HK-2 (cell line): ENCODE results near the gene CTNNB1.

Source experiments
- DNase-seq: peaks from one replicate; pipeline ENCODE4 v3.0.0-alpha.2; 2018; ENCODE audit not compliant: unreplicated experiment

CTNNB1 gene

DNA sequence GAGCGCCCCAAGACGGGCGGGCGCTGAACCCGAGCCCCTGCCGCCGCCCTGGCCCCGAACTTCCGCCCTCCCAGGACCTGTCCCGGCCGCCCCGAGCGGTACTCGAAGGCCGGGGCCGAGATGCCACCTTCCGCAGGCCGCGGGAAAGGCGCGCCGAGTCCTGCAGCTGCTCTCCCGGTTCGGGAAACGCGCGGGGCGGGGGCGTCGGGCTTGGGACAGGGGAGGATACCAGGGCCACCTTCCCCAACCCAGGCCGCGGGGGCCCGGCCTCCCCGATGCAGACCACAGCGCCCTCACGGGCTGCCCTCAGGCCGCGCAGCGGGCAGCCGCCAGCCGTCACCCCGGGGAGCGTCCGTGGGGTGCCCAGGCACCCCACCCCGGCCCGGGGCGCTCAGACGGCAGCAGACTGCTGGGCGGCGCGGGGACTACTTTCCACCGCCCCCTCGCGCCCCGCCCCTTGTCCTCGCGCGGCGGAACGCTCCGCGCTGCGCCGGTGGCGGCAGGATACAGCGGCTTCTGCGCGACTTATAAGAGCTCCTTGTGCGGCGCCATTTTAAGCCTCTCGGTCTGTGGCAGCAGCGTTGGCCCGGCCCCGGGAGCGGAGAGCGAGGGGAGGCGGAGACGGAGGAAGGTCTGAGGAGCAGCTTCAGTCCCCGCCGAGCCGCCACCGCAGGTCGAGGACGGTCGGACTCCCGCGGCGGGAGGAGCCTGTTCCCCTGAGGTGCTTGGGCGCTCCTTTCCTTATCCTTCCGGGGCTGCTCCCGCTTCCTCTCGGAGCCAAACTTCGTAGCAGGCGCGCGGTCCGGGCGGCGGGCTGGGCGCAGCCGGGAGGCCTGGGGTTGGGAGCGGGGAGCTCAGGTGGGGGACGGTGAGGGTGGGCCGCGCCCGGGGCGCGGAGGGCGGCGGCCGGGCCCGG lies at the start of gene CTNNB1:
CTNNB1 (plus strand) TSS at position 556 of the 916 bp plus-strand sequence. CDS start 24,564 bp downstream, outside the sequence.
- peak; percentile 88 for DNase-seq

DNA sequence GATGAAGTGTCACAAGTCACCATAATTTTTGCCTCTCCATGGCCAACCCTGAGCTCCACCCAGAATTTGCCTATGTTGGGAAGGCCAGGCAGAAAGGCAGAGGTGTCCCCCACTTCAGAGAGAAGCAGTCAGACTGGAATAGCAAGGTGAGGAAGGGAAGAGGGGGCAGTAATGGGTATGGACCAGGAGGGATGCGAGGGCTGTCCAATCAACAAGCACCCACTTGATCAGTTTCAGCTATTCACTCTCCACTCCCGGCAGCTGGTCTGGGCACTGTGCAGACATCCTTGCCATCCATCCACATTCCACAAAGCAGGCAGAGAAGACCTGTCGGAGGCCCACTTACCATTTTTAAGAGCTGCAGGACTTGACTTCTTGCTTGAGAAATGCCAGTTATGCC lies 43.5 kb upstream of the CTNNB1 start:
- DNase-seq = no peak

DNA sequence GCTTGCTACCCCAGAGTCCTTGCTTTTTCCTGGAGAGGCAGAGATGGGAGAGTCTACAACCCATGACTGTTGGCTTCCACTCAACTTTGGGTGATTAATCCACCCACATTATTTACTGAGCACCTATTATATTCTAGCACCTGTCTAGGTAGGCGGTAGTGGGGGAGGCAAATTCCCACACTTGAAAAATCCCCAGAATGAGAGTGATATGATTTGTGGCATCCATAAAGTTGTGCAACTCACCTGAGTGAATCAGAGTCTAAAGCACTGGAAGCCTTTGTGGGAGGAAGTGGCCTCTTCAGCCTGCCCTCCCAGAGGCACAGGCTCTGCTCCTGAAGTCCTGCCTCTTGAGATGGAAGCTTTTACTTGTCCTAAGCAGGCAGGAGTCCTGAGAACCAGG lies 40.4 kb upstream of the CTNNB1 start:
- peak; percentile 15 for DNase-seq

DNA sequence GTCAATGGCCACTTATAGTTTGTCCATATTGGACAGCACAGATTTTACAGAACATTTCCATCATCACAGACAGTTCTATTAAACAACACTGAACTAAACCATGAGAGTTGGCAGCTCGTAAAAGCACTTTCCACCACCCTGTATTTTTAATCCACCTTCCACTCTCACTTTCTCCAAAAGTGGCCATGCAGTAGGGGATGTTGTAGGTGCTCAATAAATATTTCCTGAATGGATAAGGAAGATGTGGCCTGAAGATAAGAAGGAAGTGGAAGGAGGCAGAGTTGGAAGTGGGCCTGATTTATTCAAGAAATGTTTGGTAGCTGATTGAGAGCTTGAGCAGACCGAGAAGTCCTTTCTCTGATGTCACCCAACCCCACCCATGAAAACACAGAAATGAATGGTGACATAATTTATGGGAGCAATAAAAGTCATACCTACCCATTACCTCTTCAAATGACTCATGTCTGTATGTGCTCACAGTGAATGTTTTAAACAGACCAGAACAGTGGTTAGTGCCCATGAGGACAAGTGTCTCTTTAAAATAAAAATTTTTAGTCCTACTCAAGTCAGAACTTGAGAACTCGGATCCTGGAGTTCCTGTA lies 39.6 kb upstream of the CTNNB1 start:
- no peak for DNase-seq

DNA sequence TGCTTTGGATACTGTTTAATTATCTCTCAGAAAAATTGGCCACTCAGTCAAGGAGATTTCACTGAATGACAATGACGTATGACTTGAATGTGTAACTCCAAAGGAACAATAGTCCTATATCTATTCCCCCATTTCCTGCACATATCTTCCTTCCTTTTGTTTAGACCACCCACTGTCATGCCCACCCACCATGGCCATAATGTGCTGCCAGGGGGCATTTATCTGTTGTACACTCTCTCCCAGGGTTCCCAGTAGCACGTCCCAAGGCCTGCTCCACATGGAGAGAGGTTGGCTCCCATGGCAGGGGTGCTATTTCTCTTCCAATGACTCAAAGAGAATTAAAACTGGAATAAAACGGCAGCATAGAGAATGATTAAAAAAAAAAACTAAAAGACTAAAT lies 36.8 kb upstream of the CTNNB1 start:
- DNase-seq = no peak

DNA sequence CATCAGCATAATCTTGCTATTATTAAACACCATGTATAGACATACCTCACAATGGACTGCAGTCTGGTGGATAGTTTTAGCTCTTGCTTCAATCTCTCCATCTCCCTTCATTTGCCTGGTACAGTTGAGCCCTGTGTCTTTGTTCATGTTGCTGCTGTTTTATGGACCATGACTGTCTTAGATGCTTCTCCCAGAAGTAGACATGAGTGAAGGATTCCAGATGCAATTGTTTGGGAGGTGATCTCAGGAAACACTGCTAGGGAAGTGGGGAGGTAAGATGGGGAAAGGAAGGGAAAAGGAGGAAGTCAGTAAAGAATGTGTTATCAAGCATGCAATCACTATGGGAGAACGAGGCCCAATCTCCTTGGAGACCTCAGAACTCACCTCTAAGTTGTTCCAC lies 36.3 kb upstream of the CTNNB1 start:
- no peak for DNase-seq

DNA sequence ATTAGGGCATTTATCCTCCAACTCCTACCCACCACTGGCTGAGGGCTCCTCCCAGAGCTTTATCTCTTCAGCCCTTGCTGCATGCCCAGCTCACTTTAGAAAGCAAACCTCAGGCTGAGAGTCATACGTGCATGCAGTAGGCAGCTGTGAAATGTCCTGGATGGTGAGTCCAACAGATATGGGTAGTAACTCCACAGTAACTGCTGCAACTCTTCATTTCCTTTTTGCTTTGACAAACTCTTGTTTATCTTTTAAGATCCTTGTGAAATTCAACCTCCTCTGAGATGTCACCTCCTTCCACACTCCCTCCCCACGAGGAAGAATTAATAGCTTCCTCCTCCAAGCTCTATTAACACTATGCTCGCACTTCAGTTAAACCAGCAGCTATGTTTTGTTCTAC lies 35.9 kb upstream of the CTNNB1 start:
- DNase-seq = no peak

DNA sequence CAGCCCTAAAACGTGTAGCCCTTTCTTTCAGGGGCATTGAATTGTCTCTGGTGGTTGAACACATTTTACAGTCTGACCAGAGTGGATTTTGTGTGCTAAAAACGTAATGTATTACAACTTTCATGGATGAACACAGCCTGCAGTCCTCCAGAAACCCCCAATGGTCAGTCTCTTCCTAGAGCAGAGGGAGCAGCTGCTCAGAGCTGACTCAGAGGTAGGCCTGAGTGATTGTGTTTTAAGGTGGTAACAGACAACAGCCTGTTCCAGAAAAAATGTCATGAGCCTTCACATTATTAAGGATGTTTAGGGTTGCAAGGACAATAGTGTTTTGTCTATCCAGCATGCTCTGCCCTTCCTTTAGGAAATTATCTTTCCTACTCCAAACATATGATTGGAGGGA lies 34.5 kb upstream of the CTNNB1 start:
- DNase-seq = no peak

DNA sequence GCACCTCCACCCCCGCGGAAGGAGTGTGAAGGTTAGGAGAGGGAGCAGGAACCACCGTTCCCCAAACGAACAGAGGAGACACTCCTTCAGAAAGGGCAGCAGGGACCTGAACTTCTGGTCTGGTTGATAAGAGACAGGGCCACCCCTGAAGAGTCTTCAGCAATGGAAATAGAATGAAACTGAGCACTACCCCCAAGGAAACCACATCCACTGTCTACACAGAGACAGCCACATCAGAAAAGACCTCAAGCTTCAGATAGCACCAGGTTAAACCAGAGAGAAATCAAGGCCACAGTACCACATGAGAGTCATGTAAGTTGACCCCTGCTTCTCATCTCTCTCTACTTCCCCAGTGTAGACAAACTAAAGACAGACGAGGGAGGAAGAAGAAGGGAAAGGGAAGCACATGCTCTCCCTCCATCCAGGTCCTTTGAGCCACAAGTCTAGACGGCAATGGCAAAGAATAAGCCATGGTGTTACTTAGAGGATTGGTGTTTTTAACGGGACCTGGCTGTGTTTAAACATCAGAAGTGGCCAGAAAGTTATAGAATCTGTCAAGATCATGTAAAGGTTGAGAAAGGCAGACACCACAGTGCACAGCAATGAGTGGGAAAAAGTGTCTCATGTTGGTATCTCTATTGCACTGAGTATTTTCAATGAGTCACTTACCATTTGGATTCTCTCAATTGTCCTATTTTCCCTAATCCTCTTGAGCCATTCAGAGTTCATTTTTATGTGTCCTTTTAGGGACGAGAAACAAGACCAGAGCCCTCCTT lies 31.4 kb upstream of the CTNNB1 start:
- DNase-seq = no peak

DNA sequence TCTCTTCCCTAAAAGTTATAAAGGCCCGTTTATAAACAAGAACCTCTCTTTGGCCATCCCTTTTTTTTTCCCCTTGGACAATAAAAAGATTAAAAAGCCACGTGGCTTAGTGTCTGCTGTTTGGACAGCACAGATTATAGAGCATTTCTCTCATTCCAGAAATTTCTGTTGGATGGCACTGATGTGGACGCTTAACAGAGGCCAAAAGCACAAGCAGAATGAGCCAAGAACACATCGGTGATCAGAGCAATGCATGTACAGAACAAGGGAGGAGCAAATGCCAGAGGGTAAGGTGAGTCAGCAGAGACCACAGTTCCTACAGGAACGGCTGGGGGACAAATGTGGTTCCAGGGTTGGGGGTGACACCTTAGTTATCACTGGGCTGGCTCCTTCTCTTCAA lies 30.3 kb upstream of the CTNNB1 start:
- no peak for DNase-seq

DNA sequence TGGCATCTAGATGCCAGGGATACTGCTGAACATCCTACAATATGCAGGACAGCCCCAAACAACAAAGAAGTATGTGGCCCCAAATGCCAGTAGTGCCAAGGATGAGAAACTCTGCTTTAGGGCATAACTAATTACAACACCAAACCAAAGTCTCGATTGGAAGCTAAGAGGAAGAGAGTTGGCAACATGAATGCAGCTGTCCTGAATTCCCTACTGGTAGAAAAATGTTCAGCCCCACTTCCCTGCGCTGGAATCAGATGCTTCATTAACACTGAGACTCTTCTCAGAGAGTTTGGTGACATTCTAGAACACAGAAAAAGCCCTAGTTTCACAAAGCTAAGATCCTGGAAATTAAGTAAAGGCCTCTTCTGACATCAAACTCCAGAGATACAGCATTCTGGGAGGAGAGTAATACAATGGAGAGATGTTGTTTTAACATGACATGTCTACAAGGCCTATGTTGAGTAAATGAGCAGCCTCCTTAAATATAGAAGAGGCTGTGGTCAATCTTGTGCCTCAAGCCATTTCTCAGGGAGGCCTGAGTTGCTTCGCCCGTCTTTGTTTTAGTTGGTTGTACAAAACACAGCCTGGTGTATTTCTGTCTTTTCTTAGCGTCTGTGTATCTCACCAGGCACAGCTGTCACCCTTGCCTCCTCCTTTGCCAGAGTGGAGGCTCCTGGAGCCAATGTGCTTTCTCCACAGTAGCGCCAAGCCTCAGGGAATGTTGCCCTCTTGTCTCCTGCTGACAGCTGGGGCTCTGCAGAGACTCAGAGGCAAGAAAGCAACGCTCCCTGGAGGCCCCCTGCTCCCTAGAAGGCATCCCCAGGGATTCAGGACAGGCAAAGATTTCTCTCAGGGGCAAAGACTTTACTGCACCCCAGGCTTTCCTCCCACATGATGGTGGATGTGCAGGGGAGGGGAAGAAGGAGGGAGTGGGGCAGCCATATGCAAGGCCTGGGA lies 25.1 kb upstream of the CTNNB1 start:
- DNase-seq = no peak

DNA sequence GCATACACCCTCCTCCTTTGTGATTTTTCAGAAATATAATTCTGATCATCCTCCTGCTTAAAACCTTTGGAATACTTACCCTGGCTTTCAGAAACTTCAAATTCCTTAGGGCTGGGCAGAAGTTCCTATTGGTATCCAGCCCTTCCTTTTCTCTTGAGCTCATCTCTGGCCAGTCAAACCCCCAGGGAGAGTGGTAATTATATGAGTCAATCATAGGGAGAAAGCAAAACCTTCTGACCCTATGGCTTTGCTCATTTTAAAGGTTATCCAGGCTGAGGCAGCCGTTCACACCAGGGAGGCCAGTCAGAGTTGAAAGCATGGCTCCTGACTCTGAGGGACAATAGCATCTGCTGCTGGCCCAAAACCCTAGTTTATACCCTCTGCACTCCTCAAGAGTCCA lies 23.9 kb upstream of the CTNNB1 start:
- DNase-seq = no peak

DNA sequence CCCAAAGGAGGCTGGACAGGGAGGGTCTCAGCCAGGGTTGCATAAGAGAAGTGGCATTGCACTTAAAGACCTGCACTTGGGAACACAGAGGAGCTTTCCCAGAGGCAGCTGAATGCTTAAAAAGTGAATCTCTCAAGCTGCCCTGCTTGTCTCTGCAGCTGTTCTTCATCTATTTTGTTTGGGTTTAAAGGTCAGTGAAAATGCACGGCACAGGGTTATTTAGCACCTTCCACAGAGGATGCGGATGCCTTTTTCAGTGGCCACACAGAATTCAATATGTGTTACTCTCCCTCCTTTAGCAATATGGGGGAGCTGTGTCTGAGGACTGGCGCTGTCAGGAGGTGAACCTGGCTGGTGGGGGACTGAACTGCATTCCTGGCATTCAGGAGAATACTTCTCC lies 22.7 kb upstream of the CTNNB1 start:
- DNase-seq = no peak

DNA sequence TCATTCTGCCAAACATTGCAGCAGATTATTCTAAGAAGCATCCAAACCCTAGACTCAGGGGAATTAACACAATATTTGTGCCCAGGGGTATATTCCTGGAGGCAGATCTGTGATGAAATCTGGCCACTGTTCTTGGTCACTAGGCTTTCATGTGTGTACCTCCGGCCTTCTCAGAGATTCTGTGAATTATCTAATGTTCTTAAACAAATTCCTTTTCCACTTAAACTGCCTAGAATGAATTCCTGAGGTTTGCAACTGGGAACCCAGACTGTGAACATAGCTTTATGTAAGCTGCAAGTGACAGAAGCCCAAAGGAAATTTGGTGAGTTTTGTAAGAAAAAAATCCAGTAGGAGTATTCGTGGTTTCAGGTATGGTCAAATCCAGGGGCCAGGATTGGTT lies 20.7 kb upstream of the CTNNB1 start:
- DNase-seq = no peak

DNA sequence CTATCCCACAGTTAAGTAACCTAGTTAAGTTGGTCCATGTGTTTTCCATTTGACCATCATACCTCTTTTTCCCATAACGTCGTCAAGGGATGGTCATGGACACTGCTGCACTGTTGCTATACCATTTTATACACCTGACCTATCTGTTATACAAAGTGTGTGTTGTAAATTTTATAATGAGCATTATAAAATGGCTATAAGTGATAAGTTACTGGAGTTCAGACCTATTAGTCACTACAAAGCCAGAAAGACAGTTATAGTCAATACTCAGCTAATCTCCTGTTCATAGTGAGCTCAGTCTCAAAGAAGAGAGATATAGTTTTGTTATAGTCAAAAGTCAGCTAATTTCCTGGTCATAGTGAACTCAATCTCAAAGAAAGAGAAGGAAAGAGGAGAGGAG lies 18.9 kb upstream of the CTNNB1 start:
- no peak for DNase-seq

DNA sequence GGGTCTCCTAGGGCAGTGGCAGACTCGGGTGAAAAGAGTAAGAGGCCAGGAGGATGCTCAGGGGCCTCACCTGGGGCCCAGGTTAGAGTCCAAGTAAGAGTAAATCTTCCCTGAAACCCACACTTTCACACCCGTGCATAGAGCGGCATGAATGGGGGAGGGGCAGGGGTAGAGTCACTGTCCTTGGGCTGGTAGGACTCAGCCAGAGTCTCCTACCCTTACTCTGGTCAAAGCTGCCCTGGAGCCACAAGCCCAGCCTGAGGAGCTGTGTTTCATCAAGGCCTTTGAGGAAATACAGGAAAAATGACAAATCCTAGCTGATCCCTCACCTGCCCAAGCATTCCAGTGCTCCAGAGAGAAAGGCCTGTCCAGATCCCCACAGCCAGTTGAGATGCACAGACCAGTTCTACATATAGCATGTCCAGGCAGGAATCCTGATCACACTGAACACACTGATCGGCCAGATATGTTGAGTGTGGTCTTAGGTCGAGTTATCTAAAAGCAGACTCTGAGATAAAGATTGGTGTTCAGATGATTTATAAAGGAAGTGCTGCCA lies 16.7 kb upstream of the CTNNB1 start:
- no peak for DNase-seq

DNA sequence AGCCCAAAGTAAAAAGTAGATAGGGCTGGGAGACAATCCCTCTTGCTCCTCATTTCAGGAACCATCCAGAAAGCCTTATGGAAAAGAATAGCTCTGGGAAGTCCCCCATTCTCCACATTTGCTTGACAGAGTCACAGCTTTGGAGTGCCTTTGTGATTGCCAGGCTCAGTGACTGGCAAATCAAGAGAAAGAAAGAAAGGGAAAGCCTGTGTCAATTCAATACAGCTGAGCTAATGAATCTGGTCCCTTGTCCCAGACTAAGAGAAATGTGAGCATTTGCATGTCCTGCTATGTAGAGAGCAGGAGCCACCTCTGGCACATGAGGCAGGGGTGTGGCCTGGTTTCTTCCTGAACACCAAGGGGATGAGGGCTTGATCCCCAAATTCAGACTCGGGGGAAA lies 14.9 kb upstream of the CTNNB1 start:
- DNase-seq = no peak

DNA sequence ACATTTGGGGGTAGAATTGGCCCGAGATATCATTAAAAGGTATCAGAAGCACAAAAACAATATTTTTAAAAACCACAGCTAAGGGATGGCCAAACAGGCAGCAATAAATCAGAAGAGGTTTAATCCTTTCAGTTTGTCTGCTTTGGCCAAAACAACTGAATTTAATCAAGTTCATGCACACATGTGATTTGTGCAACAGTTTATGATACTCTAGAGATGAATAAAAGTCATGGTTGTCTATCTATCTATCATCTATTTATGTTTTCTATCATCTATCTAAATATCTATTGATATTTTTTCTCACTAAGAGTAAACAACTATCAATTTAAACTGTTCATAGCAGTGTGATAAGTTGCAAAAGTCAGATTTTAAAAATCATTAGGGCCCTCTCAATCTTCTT lies 13.0 kb upstream of the CTNNB1 start:
- no peak for DNase-seq

DNA sequence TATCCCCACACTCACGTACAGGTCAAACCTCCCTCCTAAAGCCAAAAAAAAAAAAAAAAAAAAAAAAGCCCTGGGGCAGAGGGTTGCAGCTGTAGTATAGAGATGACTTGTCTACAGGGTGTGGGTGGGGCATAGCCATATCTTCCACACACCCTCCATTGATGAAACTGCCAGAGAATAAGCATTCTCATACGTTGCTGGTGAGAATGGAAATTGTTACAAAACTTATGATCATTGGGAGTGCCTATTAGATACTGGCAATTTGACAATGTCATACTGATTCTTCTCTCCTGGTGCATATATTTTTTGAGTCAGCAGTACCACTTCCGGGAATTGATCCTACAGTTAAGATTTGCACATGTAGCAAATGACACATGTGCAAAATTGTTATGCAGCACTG lies 11.0 kb upstream of the CTNNB1 start:
- no peak for DNase-seq

DNA sequence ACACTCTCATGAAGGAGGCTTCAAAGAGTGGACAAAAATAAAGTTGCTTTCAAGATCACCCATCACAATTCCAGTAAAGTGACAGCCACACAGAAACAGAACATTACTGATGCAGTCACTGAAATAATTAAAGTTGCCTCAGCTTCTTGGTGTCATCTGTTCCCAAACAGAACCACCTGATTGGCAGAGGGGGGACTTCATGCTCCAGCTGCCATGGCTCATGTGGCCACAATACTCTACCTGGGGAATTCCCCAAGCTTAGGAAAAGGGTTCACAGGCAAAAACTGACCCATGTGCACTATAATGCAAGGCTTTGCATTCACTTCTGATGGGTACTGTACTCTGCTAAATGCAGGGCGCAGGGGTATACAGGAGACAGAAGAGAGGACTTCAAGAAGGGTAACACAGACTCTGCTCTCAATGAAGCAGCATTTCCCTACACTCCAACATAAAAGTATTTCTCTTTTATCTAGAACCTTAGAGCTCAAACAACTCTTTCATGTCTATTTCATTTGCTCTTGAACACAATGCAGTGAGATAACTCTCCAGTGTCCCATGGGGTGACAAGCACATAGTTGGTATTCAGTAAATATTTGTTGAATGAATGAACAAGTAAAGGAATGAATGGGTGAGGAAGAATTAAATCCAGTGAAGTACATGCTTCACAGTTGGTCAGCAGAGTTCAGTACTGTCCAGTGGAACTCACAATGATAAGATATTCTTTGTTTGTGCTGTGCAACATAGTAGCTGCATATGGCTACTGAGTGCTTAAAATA lies 8.6 kb upstream of the CTNNB1 start:
- DNase-seq = no peak
